SK-N-MC (cell line): Measurements from ENCODE around the gene ELMO1.

Source experiments
- DNase-seq: peaks from one replicate; pipeline ENCODE4 v3.0.0-alpha.2; 2011; ENCODE audit warnings: low read depth, low spot score
- H3K27ac ChIP-seq: fragments of 200-600 bp; sonication (generic); 2 replicates; pipeline ENCODE4 v1.5.1; 2016; ENCODE audit warnings: mixed run types
- H3K36me3 ChIP-seq: fragments of 200-600 bp; sonication (generic); 2 replicates; pipeline ENCODE4 v1.6.1; 2017; ENCODE audit warnings: antibody characterized with exemption, low read length, mixed read lengths; ENCODE audit not compliant: insufficient read depth
- H3K4me3 ChIP-seq: fragments of 200-600 bp; sonication (generic); 2 replicates; pipeline ENCODE4 v1.5.1; 2016
- H3K9ac ChIP-seq: fragments of 200-600 bp; sonication (generic); 2 replicates; pipeline ENCODE4 v1.8.0; 2017; ENCODE audit warnings: mixed run types, mixed read lengths; ENCODE audit not compliant: insufficient read length
- H3K9me3 ChIP-seq: fragments of 200-600 bp; sonication (generic); 2 replicates; pipeline ENCODE4 v1.6.1; 2017; ENCODE audit warnings: low read depth, mild to moderate bottlenecking, antibody characterized with exemption, low read length, moderate library complexity, mixed read lengths
- EZH2 ChIP-seq: fragments of 200-600 bp; sonication (generic); IDR thresholded peaks from one replicate; pipeline ENCODE4 v1.6.1; 2017; ENCODE audit warnings: antibody characterized with exemption
- FOXP2 ChIP-seq: optimal IDR thresholded peaks from 2 replicates; pipeline ENCODE3; 2011; ENCODE audit warnings: mild to moderate bottlenecking, moderate library complexity; ENCODE audit not compliant: insufficient read depth; ENCODE audit errors: extremely low read length, control extremely low read depth
- POLR2AphosphoS5 ChIP-seq: IDR thresholded peaks from 2 replicates; pipeline ENCODE4 v1.6.1; 2012; ENCODE audit warnings: mild to moderate bottlenecking, low read depth, low read length, borderline replicate concordance

Gene ELMO1

GRCh38 chr7:37395618-37396259, 52.9 kb downstream of the ELMO1 start:
- Histone ChIP-seq H3K27ac (no peak overlapping the region), H3K36me3 (no peaks in the 10 kb centered on the region), H3K9ac (no peak overlapping the region), H3K4me3 (no peak overlapping the region), H3K9me3 (no peaks in the 10 kb centered on the region)
- no peak for DNase-seq
- TF ChIP-seq FOXP2: no peak
- no peak for TF ChIP-seq POLR2AphosphoS5
- TF ChIP-seq EZH2: no peak

- H3K4me3 ChIP-seq: no peak overlapping the region
- no peak overlapping the region for H3K27ac ChIP-seq
- H3K9ac ChIP-seq: no peak overlapping the region
- no peak for TF ChIP-seq FOXP2
- TF ChIP-seq EZH2: no peak
- TF ChIP-seq POLR2AphosphoS5: no peak
- no peaks in the 10 kb centered on the region for H3K36me3 ChIP-seq
- DNase-seq: no peak
- no peaks in the 10 kb centered on the region for H3K9me3 ChIP-seq
Measured at GRCh38 chr7:37394158-37394557, 54.5 kb downstream of the ELMO1 start.

GRCh38 chr7:37393476-37393875, 55.2 kb downstream of the ELMO1 start:
- H3K36me3 ChIP-seq: no peaks in the 10 kb centered on the region
- H3K9ac ChIP-seq: no peak overlapping the region
- DNase-seq: no peak
- no peaks in the 10 kb centered on the region for H3K9me3 ChIP-seq
- H3K4me3 ChIP-seq: no peak overlapping the region
- no peak overlapping the region for H3K27ac ChIP-seq
- TF ChIP-seq POLR2AphosphoS5 (no peak), FOXP2 (no peak)

GRCh38 chr7:37392673-37393017, 56.0 kb downstream of the ELMO1 start:
- Histone ChIP-seq H3K4me3 (no peak overlapping the region), H3K36me3 (no peaks in the 10 kb centered on the region), H3K27ac (no peak overlapping the region), H3K9ac (no peak overlapping the region), H3K9me3 (no peaks in the 10 kb centered on the region)
- TF ChIP-seq EZH2 (no peak), POLR2AphosphoS5 (no peak), FOXP2 (no peak)
- no peak for DNase-seq

GRCh38 chr7:37391791-37392672, 56.6 kb downstream of the ELMO1 start:
- no peak overlapping the region for H3K9ac ChIP-seq
- no peak overlapping the region for H3K27ac ChIP-seq
- no peak for DNase-seq
- H3K4me3 ChIP-seq: no peak overlapping the region
- no peaks in the 10 kb centered on the region for H3K36me3 ChIP-seq
- no peaks in the 10 kb centered on the region for H3K9me3 ChIP-seq
- no peak for TF ChIP-seq FOXP2
- TF ChIP-seq POLR2AphosphoS5: no peak
- TF ChIP-seq EZH2: no peak

GRCh38 chr7:37390114-37390513, 58.5 kb downstream of the ELMO1 start:
- no peaks in the 10 kb centered on the region for H3K9me3 ChIP-seq
- TF ChIP-seq POLR2AphosphoS5 (no peak), FOXP2 (no peak), EZH2 (no peak)
- no peak for DNase-seq
- no peak overlapping the region for H3K4me3 ChIP-seq
- no peak overlapping the region for H3K27ac ChIP-seq
- no peaks in the 10 kb centered on the region for H3K36me3 ChIP-seq
- no peak overlapping the region for H3K9ac ChIP-seq

- Histone ChIP-seq H3K27ac (no peak overlapping the region), H3K9ac (no peak overlapping the region), H3K9me3 (no peaks in the 10 kb centered on the region), H3K4me3 (no peak overlapping the region), H3K36me3 (no peaks in the 10 kb centered on the region)
- no peak for DNase-seq
- TF ChIP-seq EZH2 (no peak), FOXP2 (no peak), POLR2AphosphoS5 (no peak)
Measured at GRCh38 chr7:37388811-37389210, 59.9 kb downstream of the ELMO1 start.

GRCh38 chr7:37385787-37386186, 62.9 kb downstream of the ELMO1 start:
- H3K36me3 ChIP-seq: no peaks in the 10 kb centered on the region
- no peak overlapping the region for H3K27ac ChIP-seq
- H3K4me3 ChIP-seq: no peak overlapping the region
- TF ChIP-seq POLR2AphosphoS5 (no peak), EZH2 (no peak), FOXP2 (no peak)
- no peak overlapping the region for H3K9ac ChIP-seq
- DNase-seq: no peak
- H3K9me3 ChIP-seq: no peaks in the 10 kb centered on the region
